ENCODE data around the gene CHMP1A. TPM values are rescaled to one million over a fixed set of nuclear protein-coding genes. Genes with fewer than 3 reads are reported as not detected.

Gene CHMP1A
- total RNA-seq, 3 donors from 2014 or later (not counting 1 experiment from before 2014, with no cell fraction given) = 124 to 135 (median 134) TPM

GRCh38 chr16:89689142-89689541 lies 31.6 kb upstream of the CHMP1A start:
- Mint-ChIP-seq H3K27me3 (ENCODE audit: low read depth in 2 of 2) (no peaks in the 10 kb centered on the region), H3K4me3 (no peak overlapping the region), H3K36me3 (no peaks in the 10 kb centered on the region), H3K4me1 (peaks cover 7 to 29% of the 10 kb centered on the region in 2 donors), H3K9me3 (no peaks in the 10 kb centered on the region), H3K27ac (no peak overlapping the region)
- intact Hi-C loops (cut with micrococcal nuclease) = no loop called here
- 96% methylated on average over 13 of the region's 13 CpGs for WGBS (ENCODE audit: insufficient coverage)
- Histone ChIP-seq H3K4me1 (ENCODE audit: control insufficient read depth, insufficient read depth, low read length) (peaks cover 21% of the 10 kb centered on the region), H3K27me3 (ENCODE audit: control insufficient read depth, insufficient read depth, low read length) (no peaks in the 10 kb centered on the region), H3K36me3 (ENCODE audit: control insufficient read depth, insufficient read depth, low read length) (peaks cover 29% of the 10 kb centered on the region), H3K4me3 (ENCODE audit: low read length) (no peak overlapping the region), H3K27ac (ENCODE audit: low read length) (no peak overlapping the region), H3K9me3 (ENCODE audit: control insufficient read depth, insufficient read depth, low read length) (no peaks in the 10 kb centered on the region)
- no peak for ATAC-seq
- DNase-seq = no peak
- no peak for TF ChIP-seq CTCF (IDR thresholded peaks at IDR 0.05)

GRCh38 chr16:89688395-89688794 lies 30.9 kb upstream of the CHMP1A start:
- no peak overlapping the region for H3K27ac Mint-ChIP-seq
- no peaks in the 10 kb centered on the region for H3K9me3 Mint-ChIP-seq
- Histone ChIP-seq H3K27ac (ENCODE audit: low read length) (no peak overlapping the region), H3K4me3 (ENCODE audit: low read length) (no peak overlapping the region), H3K4me1 (ENCODE audit: control insufficient read depth, insufficient read depth, low read length) (peaks cover 19% of the 10 kb centered on the region), H3K9me3 (ENCODE audit: control insufficient read depth, insufficient read depth, low read length) (no peaks in the 10 kb centered on the region), H3K27me3 (ENCODE audit: control insufficient read depth, insufficient read depth, low read length) (no peaks in the 10 kb centered on the region), H3K36me3 (ENCODE audit: control insufficient read depth, insufficient read depth, low read length) (peaks cover 21% of the 10 kb centered on the region)
- no peaks in the 10 kb centered on the region for H3K27me3 Mint-ChIP-seq (ENCODE audit: low read depth in 2 of 2)
- H3K4me3 Mint-ChIP-seq = peak overlapping the region; percentile 81
- peaks cover 7 to 23% of the 10 kb centered on the region in 2 donors for H3K4me1 Mint-ChIP-seq
- intact Hi-C loops (cut with micrococcal nuclease) = no loop called here
- DNase-seq (no peak), ATAC-seq (no peak)
- no peaks in the 10 kb centered on the region for H3K36me3 Mint-ChIP-seq
- 92% methylated on average over 5 of the region's 5 CpGs for WGBS (ENCODE audit: insufficient coverage)
- no peak for TF ChIP-seq CTCF (IDR thresholded peaks at IDR 0.05)

GRCh38 chr16:89687092-89687940 lies 29.8 kb upstream of the CHMP1A start:
- no peaks in the 10 kb centered on the region for H3K9me3 ChIP-seq (ENCODE audit: control insufficient read depth, insufficient read depth, low read length)
- 23% methylated on average over 42 of the region's 42 CpGs for WGBS (ENCODE audit: insufficient coverage)
- intact Hi-C loops (cut with micrococcal nuclease) = loop anchor here (2.0 kb wide), 1 partner anchor 13 kb away; the partner anchor contains the start of gene SPATA2L
- Mint-ChIP-seq H3K4me3 (peak overlapping the region; percentile 81), H3K27me3 (ENCODE audit: low read depth in 2 of 2) (no peaks in the 10 kb centered on the region), H3K36me3 (no peaks in the 10 kb centered on the region), H3K4me1 (peaks cover 7 to 20% of the 10 kb centered on the region in 2 donors), H3K9me3 (no peaks in the 10 kb centered on the region), H3K27ac (peak overlapping the region; percentile 89 to 92)
- H3K27ac ChIP-seq (ENCODE audit: low read length) = peak overlapping the region; percentile 29
- H3K36me3 ChIP-seq (ENCODE audit: control insufficient read depth, insufficient read depth, low read length) = peaks cover 17% of the 10 kb centered on the region
- TF ChIP-seq CTCF (IDR thresholded peaks at IDR 0.05) = no peak
- H3K4me3 ChIP-seq (ENCODE audit: low read length) = peak overlapping the region; percentile 52
- no peaks in the 10 kb centered on the region for H3K27me3 ChIP-seq (ENCODE audit: control insufficient read depth, insufficient read depth, low read length)
- DNase-seq (no peak), ATAC-seq (peak; percentile 49 to 63 (median 59))
- H3K4me1 ChIP-seq (ENCODE audit: control insufficient read depth, insufficient read depth, low read length) = peaks cover 19% of the 10 kb centered on the region
